Right atrium auricular region (tissue), 2 donors: ENCODE data around the gene BACH2. TPM values are rescaled to one million over a fixed set of nuclear protein-coding genes. Genes with fewer than 3 reads are reported as not detected.

Experiments
- DNase-seq: peaks from one replicate; pipeline ENCODE4 v3.0.0-alpha.2; 2019; ENCODE audit warnings: low spot score
- H3K27ac ChIP-seq, 2 donors: fragments of 200-600 bp; sonication (generic); 1 replicate in 1 of 2; 2 replicates in 1 of 2; pipeline ENCODE4 v1.5.1; 2016 to 2019
- H3K27me3 ChIP-seq, 2 donors: fragments of 200-600 bp; sonication (generic); one replicate each; pipeline versions ENCODE4 v1.5.1 to v1.6.0; 2017 to 2019
- H3K36me3 ChIP-seq: fragments of 200-600 bp; sonication (generic); one replicate; pipeline ENCODE4 v1.5.1; 2016
- H3K4me1 ChIP-seq, 2 donors: fragments of 200-600 bp; sonication (generic); one replicate each; pipeline versions ENCODE4 v1.5.1 to v1.6.0; 2017 to 2019
- H3K4me3 ChIP-seq, 2 donors: fragments of 200-600 bp; sonication (generic); 1 replicate in 1 of 2; 2 replicates in 1 of 2; pipeline ENCODE4 v1.5.1; 2017 to 2019; ENCODE audit warnings: mild to moderate bottlenecking in 1 of 2, moderate library complexity in 1 of 2
- H3K9me3 ChIP-seq, 2 donors: fragments of 200-600 bp; sonication (generic); one replicate each; pipeline ENCODE4 v1.5.1; 2019
- CTCF ChIP-seq, 2 donors: fragments of 200-600 bp; sonication (generic); IDR thresholded peaks; one replicate each; pipeline ENCODE4 v1.5.1; 2019; ENCODE audit warnings: antibody characterized with exemption in 2 of 2
- total RNA-seq, 2 donors: library from RNA; depleted of rRNA; stranded (reverse); fragments of >200 nt; gene quantifications; one replicate each; pipeline ENCODE4 v1.1.0, GENCODE V29; 2016

Gene BACH2
- total RNA-seq, 2 donors from 2014 or later = 0.82 to 2.2 TPM

DNA sequence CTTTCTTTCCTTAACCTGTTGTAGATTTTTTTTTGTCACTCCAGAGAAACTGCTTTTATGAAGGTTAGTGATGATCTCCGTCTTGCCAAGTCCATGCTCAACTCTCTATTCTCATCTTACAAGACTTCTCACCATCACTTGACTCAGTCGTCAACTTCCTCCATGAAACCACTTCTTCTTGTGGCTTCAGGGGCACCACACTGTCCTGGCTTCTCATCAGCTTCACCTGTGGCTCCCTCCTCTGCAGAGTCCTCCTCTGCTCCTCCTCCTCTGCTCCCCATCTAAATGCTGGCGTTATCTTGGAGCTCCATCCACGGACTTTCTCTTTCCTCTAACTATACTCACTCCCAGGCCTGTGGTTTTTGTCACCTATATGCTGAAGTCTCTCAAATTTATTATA is 187.5 kb downstream of the BACH2 start:
- Histone ChIP-seq H3K4me1 (peaks cover 0 to 3% of the 10 kb centered on the region in 2 donors), H3K27ac (no peak overlapping the region), H3K27me3 (no peaks in the 10 kb centered on the region), H3K4me3 (no peak overlapping the region), H3K9me3 (peaks cover 0 to 14% of the 10 kb centered on the region in 2 donors), H3K36me3 (no peaks in the 10 kb centered on the region)
- no peak for TF ChIP-seq CTCF (IDR thresholded peaks at IDR 0.05)
- DNase-seq = no peak

- no peak for TF ChIP-seq CTCF (IDR thresholded peaks at IDR 0.05)
- Histone ChIP-seq H3K27ac (no peak overlapping the region), H3K4me1 (peaks cover 0 to 3% of the 10 kb centered on the region in 2 donors), H3K9me3 (peaks cover 0 to 1% of the 10 kb centered on the region in 2 donors), H3K27me3 (no peaks in the 10 kb centered on the region), H3K36me3 (no peaks in the 10 kb centered on the region), H3K4me3 (no peak overlapping the region)
- no peak for DNase-seq
Observed at GRCh38 chr6:90107771-90108282, 188.8 kb downstream of the BACH2 start.

DNA sequence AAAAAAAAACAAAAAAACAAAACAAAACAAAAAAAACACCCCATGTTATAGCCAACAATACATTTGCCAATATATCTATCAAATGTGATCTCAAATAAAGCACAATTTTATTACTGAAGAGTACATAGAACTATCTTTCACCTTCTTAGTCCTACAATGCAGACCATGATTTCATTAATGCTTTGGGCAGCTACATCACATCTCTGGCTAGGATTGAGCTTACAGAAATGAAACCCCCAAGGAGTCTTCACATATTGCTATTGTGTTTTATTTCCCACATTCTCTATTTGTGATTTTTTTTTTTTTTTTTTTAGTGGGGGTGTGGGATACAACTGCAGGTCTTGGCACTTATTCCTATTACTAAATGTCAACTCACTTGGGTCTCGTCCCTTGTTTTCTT is 189.3 kb downstream of the BACH2 start:
- Histone ChIP-seq H3K4me3 (no peak overlapping the region), H3K4me1 (peaks cover 0 to 3% of the 10 kb centered on the region in 2 donors), H3K9me3 (no peaks in the 10 kb centered on the region), H3K27ac (no peak overlapping the region), H3K27me3 (no peaks in the 10 kb centered on the region), H3K36me3 (no peaks in the 10 kb centered on the region)
- DNase-seq = no peak
- no peak for TF ChIP-seq CTCF (IDR thresholded peaks at IDR 0.05)

DNA sequence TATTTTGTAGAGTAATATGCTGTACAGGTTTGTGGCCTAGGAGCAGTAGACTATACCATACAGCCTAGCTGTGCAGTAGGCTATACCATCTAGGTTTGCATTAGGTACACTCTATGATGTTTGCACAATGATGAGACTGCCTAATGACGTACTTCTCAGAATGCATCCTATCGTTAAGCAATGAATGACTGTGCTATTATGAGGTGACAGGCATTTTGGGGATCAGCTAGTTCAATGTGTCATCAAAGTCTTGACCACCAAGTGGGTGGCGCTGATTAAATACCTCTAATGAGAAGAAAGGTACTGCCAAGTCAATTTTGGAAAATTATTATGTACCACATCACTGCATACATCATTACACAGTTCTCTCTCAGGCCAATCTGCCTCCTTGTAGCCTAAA is 190.2 kb downstream of the BACH2 start:
- Histone ChIP-seq H3K36me3 (no peaks in the 10 kb centered on the region), H3K9me3 (no peaks in the 10 kb centered on the region), H3K27me3 (no peaks in the 10 kb centered on the region), H3K4me3 (no peak overlapping the region), H3K27ac (no peak overlapping the region), H3K4me1 (peaks cover 0 to 3% of the 10 kb centered on the region in 2 donors)
- no peak for TF ChIP-seq CTCF (IDR thresholded peaks at IDR 0.05)
- DNase-seq = no peak

- H3K27ac ChIP-seq = no peak overlapping the region
- peaks cover 0 to 3% of the 10 kb centered on the region in 2 donors for H3K4me1 ChIP-seq
- no peaks in the 10 kb centered on the region for H3K36me3 ChIP-seq
- H3K9me3 ChIP-seq = no peaks in the 10 kb centered on the region
- H3K4me3 ChIP-seq = no peak overlapping the region
- TF ChIP-seq CTCF (IDR thresholded peaks at IDR 0.05) = no peak
- H3K27me3 ChIP-seq = no peaks in the 10 kb centered on the region
- no peak for DNase-seq
Observed at GRCh38 chr6:90105506-90106170, 191.0 kb downstream of the BACH2 start.
